Loucy (cell line): ENCODE results near the gene CKLF.

Source experiments
- CTCF ChIP-seq: fragments of 200-600 bp; sonication (generic); conservative IDR thresholded peaks from 2 replicates; pipeline ENCODE4 v1.5.1; 2014; ENCODE audit warnings: mild to moderate bottlenecking, antibody characterized with exemption, low read length
- EZH2phosphoT487 ChIP-seq: fragments of 200-600 bp; IDR thresholded peaks from 2 replicates; pipeline ENCODE4 v1.6.1; 2018; ENCODE audit warnings: antibody characterized with exemption, mild to moderate bottlenecking, moderate library complexity, borderline replicate concordance

DNA sequence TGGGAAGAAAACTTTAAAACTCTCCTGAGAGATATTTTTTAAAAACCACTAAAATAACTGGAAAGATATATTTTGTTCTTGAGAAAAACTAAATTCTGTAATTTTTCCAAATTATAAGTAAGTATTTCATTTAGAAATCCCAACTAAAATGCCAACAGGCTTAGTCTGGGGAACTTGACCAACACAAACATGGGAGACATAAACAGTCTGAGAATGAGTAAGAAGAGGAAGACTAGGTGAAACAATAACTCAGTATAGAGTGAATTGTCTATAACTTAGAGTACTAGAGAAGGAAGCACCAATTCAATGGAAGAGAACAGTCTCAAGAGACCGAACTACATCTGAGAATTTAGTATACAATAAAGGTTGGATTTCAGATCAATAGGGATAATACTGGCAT lies 16.8 kb downstream of the CKLF start:
- TF ChIP-seq CTCF = no peak
- no peak for TF ChIP-seq EZH2phosphoT487
